Mucosa of descending colon (tissue), 3 donors: ENCODE measurements around the gene S100B. TPM values are rescaled to one million over a fixed set of nuclear protein-coding genes. Genes with fewer than 3 reads are reported as not detected.

Experiments used
- ATAC-seq: fragments of 200-7000 bp; cut with Tn5 transposase; one replicate; pipeline ENCODE4 v1.9.1; 2020; ENCODE audit warnings: mild to moderate bottlenecking, moderate library complexity
- DNase-seq, 3 donors: peaks; one replicate each; pipeline ENCODE4 v3.0.0-alpha.2; 2020
- H3K36me3 ChIP-seq: fragments of 200-600 bp; one replicate; pipeline ENCODE4 v1.8.0; 2021; ENCODE audit warnings: low read depth, mild to moderate bottlenecking
- H3K4me1 ChIP-seq: fragments of 200-600 bp; one replicate; pipeline ENCODE4 v1.8.0; 2021; ENCODE audit warnings: low read depth, mild to moderate bottlenecking
- H3K4me3 ChIP-seq: fragments of 200-600 bp; one replicate; pipeline ENCODE4 v1.8.0; 2021; ENCODE audit warnings: mild to moderate bottlenecking
- H3K9me3 ChIP-seq: fragments of 200-600 bp; one replicate; pipeline ENCODE4 v1.8.0; 2021; ENCODE audit warnings: mild to moderate bottlenecking
- CTCF ChIP-seq: fragments of 200-600 bp; IDR thresholded peaks from one replicate; pipeline ENCODE4 v1.8.0; 2022; ENCODE audit warnings: antibody characterized with exemption, mild to moderate bottlenecking
- intact Hi-C, 2 donors: fragments of 100-400 bp; cut with DNase I in 1 of 2; cut with micrococcal nuclease in 1 of 2; formaldehyde crosslinking; loops; one replicate each; pipeline versions ENCODE4 v1.11.0 to v1.11.1; 2022; cut with DNase I, micrococcal nuclease
- total RNA-seq, 3 donors: library from RNA; stranded (reverse); fragmentation: NEBNext Ultra II Directional in 2 of 3; extraction: Animal tissue kit (Norgen Biotek cat#: 25700) in 2 of 3; gene quantifications; one replicate each; pipeline versions ENCODE4 v1.2.1 to v1.2.4, GENCODE V29; 2021 to 2023
- donor health status: DM: no; HTN: no; CAD: no; lungs with moderate emphysema.
- donor health status: DM: no; HTN: no; CAD: no.
- donor health status: DM: no; HTN: yes; CAD: no.

Gene S100B
- total RNA-seq, 3 donors from 2014 or later, result 2.2 to 42.2 (median 6.4) TPM

- no peaks in the 10 kb centered on the region for H3K9me3 ChIP-seq
- no peak for DNase-seq
- ATAC-seq, result no peak
- no peak overlapping the region for H3K4me3 ChIP-seq
- H3K4me1 ChIP-seq, result no peaks in the 10 kb centered on the region
- H3K36me3 ChIP-seq, result no peaks in the 10 kb centered on the region
- no peak for TF ChIP-seq CTCF
- intact Hi-C loops, result no loop called here
Observed at GRCh38 chr21:46600305-46600704, 4.6 kb downstream of the S100B start.

GRCh38 chr21:46598581-46599572 lies 6.0 kb downstream of the S100B start:
- ATAC-seq, result no peak

GRCh38 chr21:46597896-46598343 lies 7.0 kb downstream of the S100B start:
- H3K4me1 ChIP-seq, result no peaks in the 10 kb centered on the region
- TF ChIP-seq CTCF, result no peak
- ATAC-seq, result no peak

More at GRCh38 chr21:46598581-46599572, 6.0 kb downstream of the S100B start:
- Histone ChIP-seq H3K4me3 (no peak overlapping the region), H3K9me3 (peaks cover 8% of the 10 kb centered on the region), H3K36me3 (no peaks in the 10 kb centered on the region), H3K4me1 (no peaks in the 10 kb centered on the region)
- intact Hi-C loops, result no loop called here
- no peak for TF ChIP-seq CTCF
- no peak for DNase-seq

GRCh38 chr21:46597031-46597430 lies 7.9 kb downstream of the S100B start:
- ATAC-seq, result no peak
- TF ChIP-seq CTCF, result no peak
- intact Hi-C loops, result no loop called here
- Histone ChIP-seq H3K36me3 (no peaks in the 10 kb centered on the region), H3K4me3 (no peak overlapping the region), H3K9me3 (peaks cover 18% of the 10 kb centered on the region), H3K4me1 (no peaks in the 10 kb centered on the region)
- DNase-seq, result no peak

More at GRCh38 chr21:46597896-46598343, 7.0 kb downstream of the S100B start:
- Histone ChIP-seq H3K9me3 (peaks cover 11% of the 10 kb centered on the region), H3K4me3 (no peak overlapping the region), H3K36me3 (no peaks in the 10 kb centered on the region)
- DNase-seq, result no peak
- intact Hi-C loops, result no loop called here

- no peaks in the 10 kb centered on the region for H3K36me3 ChIP-seq
- no peak for DNase-seq
- ATAC-seq, result no peak
- no peaks in the 10 kb centered on the region for H3K4me1 ChIP-seq
- TF ChIP-seq CTCF, result no peak
- H3K9me3 ChIP-seq, result peaks cover 24% of the 10 kb centered on the region
- no peak overlapping the region for H3K4me3 ChIP-seq
- intact Hi-C loops, result no loop called here
Observed at GRCh38 chr21:46596201-46596600, 8.7 kb downstream of the S100B start.
